ENCODE measurements around the gene ZNF440. TPM values are rescaled to one million over a fixed set of nuclear protein-coding genes. Genes with fewer than 3 reads are reported as not detected.

Gene ZNF440
- total RNA-seq, 1 donor from 2014 or later = 22.2 TPM

DNA sequence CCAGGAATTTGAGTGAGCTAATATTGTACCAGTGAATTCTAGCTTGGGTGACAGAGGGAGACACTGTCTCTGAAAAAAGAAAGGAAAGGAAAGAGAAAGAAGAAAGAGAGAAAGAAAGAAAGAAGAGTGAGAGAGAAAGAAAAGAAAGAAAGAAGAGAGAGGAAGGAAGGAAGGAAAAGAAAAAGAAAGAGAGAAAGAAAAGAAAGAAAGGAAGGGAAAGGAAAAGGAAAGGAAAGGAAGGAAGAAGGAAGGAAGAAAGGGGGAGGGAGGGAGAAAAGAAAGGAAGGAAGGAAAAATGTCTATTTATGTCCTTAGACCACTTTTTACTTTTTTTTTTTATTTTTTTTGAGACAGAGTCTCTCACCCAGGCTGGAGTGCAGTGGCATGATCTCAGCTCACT is 21.1 kb upstream of the ZNF440 start:
- Mint-ChIP-seq H3K27ac (ENCODE audit: unreplicated experiment) (no peak overlapping the region), H3K9me3 (peaks cover 17% of the 10 kb centered on the region), H3K27me3 (ENCODE audit: low read depth) (peaks cover 35% of the 10 kb centered on the region), H3K4me1 (peaks cover 8% of the 10 kb centered on the region), H3K36me3 (ENCODE audit: low read depth) (peaks cover 2% of the 10 kb centered on the region), H3K4me3 (no peak overlapping the region)
- TF ChIP-seq, protein P1, sequence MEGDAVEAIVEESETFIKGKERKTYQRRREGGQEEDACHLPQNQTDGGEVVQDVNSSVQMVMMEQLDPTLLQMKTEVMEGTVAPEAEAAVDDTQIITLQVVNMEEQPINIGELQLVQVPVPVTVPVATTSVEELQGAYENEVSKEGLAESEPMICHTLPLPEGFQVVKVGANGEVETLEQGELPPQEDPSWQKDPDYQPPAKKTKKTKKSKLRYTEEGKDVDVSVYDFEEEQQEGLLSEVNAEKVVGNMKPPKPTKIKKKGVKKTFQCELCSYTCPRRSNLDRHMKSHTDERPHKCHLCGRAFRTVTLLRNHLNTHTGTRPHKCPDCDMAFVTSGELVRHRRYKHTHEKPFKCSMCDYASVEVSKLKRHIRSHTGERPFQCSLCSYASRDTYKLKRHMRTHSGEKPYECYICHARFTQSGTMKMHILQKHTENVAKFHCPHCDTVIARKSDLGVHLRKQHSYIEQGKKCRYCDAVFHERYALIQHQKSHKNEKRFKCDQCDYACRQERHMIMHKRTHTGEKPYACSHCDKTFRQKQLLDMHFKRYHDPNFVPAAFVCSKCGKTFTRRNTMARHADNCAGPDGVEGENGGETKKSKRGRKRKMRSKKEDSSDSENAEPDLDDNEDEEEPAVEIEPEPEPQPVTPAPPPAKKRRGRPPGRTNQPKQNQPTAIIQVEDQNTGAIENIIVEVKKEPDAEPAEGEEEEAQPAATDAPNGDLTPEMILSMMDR (conservative IDR thresholded peaks at IDR 0.05) = no peak
- no peak for DNase-seq (ENCODE audit: low read depth, low spot score)

DNA sequence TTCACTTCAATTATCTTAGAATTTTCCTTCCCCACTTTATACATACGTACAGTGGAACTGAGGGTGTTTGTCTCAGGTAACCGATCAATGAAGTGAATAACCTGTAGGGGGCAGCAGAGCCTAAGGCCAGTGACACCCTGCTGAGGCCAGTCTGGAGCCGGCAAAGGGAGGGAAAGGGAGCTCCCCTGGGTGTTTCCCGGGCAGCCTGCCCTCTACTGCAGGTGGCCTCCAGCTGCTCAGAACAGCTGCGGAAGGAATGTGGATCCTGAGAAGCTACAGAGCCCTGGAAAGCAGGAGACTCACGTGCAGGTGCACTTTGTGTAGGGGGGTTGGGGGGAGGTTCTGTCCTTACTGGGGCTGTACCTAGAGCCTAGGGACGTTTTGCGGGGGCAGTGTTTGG is 16.6 kb upstream of the ZNF440 start:
- H3K4me1 Mint-ChIP-seq = peaks cover 18% of the 10 kb centered on the region
- DNase-seq (ENCODE audit: low read depth, low spot score) = peak; percentile 76
- TF ChIP-seq, protein P1 (conservative IDR thresholded peaks at IDR 0.05) = peak; percentile 91
- H3K27ac Mint-ChIP-seq (ENCODE audit: unreplicated experiment) = no peak overlapping the region
- peaks cover 3% of the 10 kb centered on the region for H3K9me3 Mint-ChIP-seq
- H3K36me3 Mint-ChIP-seq (ENCODE audit: low read depth) = peaks cover 13% of the 10 kb centered on the region
- peaks cover 28% of the 10 kb centered on the region for H3K27me3 Mint-ChIP-seq (ENCODE audit: low read depth)
- peak overlapping the region; percentile 95 for H3K4me3 Mint-ChIP-seq

DNA sequence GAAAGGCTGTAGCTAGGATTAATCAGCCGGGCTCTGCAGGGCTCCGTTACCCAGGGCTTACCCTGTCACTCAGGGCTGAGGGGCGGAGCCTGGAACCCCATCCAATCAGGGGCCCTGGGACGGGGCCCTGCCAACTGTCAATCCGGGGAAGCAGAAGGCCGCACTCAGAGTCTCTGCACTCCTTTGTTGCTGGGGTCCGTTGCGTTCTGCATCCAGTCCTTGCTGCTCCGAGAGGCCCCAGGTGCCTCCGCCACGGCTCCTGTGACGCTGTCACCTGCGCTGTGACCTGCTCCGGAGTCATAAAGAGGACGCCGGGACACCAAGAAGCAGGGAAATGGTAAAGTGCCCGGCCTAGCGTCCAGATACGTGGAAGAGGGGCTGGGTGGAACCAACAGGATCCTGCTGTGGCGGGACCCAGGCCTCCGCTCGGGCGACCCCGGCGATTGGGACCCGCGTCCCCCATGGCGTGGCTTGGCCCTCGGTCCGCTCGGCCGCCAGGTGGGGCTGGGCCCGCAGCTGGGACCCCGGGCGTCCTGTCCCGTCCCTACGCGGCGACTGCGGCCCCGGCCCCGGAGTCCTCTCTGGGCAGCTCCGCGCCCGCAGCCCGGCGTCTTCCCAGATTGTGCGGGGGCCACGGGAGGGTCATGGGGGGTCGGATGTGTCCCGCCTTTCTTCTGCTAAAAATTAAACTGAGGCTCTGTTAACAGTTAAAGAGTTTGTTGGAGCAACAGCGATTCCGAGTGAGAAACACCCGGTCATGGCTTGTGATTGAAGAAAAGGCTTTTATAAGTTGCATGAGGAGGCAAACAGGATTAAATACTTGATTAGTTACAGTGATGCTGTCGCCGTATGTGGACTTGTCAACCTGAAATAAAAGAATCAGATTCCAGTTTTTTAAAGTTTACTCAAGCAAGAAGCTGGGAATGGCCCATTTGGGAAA is 15.4 kb upstream of the ZNF440 start, which contains the start of gene ZNF491:
ZNF491 (plus strand) TSS at position 133 of the 940 bp plus-strand sequence. CDS start 7,431 bp downstream, outside the sequence.
- DNase-seq (ENCODE audit: low read depth, low spot score) = peak; percentile 88
- peaks cover 18% of the 10 kb centered on the region for H3K4me1 Mint-ChIP-seq
- peak within 1 kb of the TSS; percentile 95 for H3K4me3 Mint-ChIP-seq
- TF ChIP-seq, protein P1 (conservative IDR thresholded peaks at IDR 0.05) = peak; percentile 61
- H3K36me3 Mint-ChIP-seq (ENCODE audit: low read depth) = peaks cover 20% of the 10 kb centered on the region
- H3K27ac Mint-ChIP-seq (ENCODE audit: unreplicated experiment) = peak within 1 kb of the TSS; percentile 99
- H3K9me3 Mint-ChIP-seq = peaks cover 7% of the 10 kb centered on the region
- H3K27me3 Mint-ChIP-seq (ENCODE audit: low read depth) = peaks cover 20% of the 10 kb centered on the region

DNA sequence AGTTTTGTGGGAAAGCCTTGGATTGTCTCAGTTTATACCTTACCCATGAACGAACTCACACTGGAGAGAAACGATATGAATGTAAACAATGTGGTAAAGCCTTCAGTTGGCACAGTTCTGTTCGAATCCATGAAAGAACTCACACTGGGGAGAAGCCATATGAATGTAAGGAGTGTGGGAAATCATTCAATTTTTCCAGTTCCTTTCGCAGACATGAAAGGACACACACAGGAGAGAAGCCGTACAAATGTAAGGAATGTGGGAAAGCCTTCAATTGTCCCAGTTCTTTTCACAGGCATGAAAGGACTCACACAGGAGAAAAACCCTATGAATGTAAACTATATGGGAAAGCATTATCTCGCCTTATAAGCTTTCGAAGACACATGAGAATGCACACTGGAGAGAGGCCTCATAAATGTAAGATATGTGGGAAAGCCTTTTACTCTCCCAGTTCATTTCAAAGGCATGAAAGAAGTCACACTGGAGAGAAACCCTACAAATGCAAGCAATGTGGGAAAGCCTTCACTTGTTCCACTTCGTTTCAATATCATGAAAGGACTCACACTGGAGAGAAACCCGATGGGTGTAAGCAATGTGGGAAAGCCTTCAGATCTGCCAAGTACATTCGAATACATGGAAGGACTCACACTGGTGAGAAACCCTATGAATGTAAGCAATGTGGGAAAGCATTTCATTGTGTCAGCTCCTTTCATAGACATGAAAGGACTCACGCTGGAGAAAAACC is 7.5 kb upstream of the ZNF440 start:
- Mint-ChIP-seq H3K9me3 (peaks cover 32% of the 10 kb centered on the region), H3K27me3 (ENCODE audit: low read depth) (no peaks in the 10 kb centered on the region), H3K36me3 (ENCODE audit: low read depth) (peaks cover 75% of the 10 kb centered on the region), H3K4me1 (no peaks in the 10 kb centered on the region), H3K4me3 (no peak overlapping the region), H3K27ac (ENCODE audit: unreplicated experiment) (no peak overlapping the region)
- TF ChIP-seq, protein P1 (conservative IDR thresholded peaks at IDR 0.05) = no peak
- DNase-seq (ENCODE audit: low read depth, low spot score) = no peak

DNA sequence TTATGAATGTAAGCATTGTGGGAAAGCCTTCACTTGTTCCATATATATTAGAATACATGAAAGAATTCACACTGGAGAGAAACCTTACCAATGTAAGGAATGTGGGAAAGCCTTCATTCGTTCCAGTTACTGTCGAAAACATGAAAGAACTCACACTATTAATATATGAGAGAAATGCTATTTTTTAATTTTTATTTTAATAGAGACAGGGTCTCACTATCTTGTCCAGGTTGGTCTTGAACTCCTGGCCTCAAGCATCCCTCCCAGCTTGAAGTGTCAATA is 7.0 kb upstream of the ZNF440 start:
- Mint-ChIP-seq H3K27ac (ENCODE audit: unreplicated experiment) (no peak overlapping the region), H3K27me3 (ENCODE audit: low read depth) (no peaks in the 10 kb centered on the region), H3K9me3 (peaks cover 32% of the 10 kb centered on the region), H3K36me3 (ENCODE audit: low read depth) (peaks cover 76% of the 10 kb centered on the region), H3K4me3 (no peak overlapping the region), H3K4me1 (no peaks in the 10 kb centered on the region)
- DNase-seq (ENCODE audit: low read depth, low spot score) = no peak
- TF ChIP-seq, protein P1 (conservative IDR thresholded peaks at IDR 0.05) = no peak

All from neural crest cell (in vitro differentiated cells).